ENCODE measurements around the gene PRSS58.

The PRSS58 gene, protein sequence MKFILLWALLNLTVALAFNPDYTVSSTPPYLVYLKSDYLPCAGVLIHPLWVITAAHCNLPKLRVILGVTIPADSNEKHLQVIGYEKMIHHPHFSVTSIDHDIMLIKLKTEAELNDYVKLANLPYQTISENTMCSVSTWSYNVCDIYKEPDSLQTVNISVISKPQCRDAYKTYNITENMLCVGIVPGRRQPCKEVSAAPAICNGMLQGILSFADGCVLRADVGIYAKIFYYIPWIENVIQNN

GRCh38 chr7:142257958-142258357 lies at the start of gene PRSS58:
Gene PRSS58, minus strand, starts transcription at chr7:142258058. Its CDS starts 351 bp downstream, at chr7:142257707.
- no peak for DNase-seq (ENCODE audit: low read depth)

DNA sequence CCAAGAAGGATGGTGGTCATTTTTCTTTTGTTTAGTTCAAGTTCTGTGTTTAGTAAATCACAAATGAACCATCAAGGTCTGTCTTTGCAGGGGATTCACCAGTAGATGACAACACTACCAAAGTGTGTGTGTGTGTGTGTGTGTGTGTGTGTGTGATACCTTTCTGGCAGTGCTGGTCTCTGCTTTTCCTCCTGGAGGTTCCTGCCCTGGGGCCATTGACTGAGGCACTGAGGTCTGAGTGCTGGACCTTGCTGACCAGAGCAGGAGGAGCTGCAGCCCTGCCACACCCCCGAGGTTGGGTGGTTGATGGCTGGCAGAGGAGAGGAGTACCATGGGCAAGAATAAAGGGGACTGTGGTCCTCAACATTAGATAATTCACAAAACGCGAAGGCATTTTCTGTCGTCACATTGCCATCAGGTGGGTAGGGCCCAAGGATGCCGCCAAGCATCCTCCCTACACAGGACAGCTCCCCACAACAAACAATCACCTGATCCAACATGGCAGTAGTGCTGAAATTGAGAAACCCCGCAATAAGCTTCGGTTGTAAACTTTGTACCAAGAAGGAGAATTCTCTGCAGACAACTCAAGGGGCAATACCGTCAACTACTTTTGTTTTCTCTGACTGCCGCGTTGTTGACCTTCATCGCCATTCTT lies 49.5 kb upstream of the PRSS58 start:
- no peak for DNase-seq (ENCODE audit: low read depth)

- DNase-seq (ENCODE audit: low read depth): no peak
These were observed 45.8 kb upstream of the PRSS58 start for GRCh38 chr7:142303650-142304049.

- DNase-seq (ENCODE audit: low read depth): no peak
These were observed 44.2 kb upstream of the PRSS58 start for GRCh38 chr7:142301923-142302550.

DNA sequence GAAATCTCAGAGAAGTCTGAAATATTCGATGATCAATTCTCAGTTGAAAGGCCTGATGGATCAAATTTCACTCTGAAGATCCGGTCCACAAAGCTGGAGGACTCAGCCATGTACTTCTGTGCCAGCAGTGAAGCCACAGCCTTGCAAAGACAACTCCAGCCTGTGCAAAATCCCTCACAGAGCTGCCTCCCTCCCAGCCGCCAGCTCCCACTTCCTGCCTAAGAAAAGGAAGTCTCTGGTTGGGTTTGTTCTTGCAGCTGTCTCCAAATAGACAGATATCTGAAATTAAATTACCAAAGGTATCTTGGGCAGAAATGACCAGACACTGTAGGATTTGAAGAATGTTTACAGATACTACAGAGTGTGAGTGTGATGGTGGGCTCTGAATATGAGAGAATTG lies 43.4 kb upstream of the PRSS58 start:
- no peak for DNase-seq (ENCODE audit: low read depth)

- no peak for DNase-seq (ENCODE audit: low read depth)
These were observed 42.8 kb upstream of the PRSS58 start for GRCh38 chr7:142300689-142301088.

- no peak for DNase-seq (ENCODE audit: low read depth)
These were observed 41.5 kb upstream of the PRSS58 start for GRCh38 chr7:142299237-142299781.

DNA sequence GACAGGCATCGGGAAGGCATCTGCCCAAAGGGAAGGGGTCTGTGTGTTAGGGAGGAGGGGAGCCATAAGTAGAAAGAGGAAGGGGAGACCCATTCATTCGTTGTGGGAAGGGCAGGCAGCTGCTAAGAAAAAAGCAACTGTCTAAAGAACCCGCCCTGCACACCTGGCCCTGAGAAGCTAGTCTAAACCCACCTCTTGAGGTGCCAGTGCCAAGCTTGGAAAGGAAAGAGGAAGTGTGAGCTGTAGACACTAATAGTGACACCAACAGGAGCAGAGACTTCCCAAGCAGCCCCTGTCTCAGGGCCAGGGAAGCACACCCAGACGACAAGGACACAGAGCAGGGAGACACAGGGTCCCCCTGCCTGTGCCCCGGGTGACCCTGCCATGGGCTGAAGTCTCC lies 40.8 kb upstream of the PRSS58 start:
- DNase-seq (ENCODE audit: low read depth): no peak

GRCh38 chr7:142298009-142298408 lies 40.2 kb upstream of the PRSS58 start:
- DNase-seq (ENCODE audit: low read depth): no peak

GRCh38 chr7:142280263-142280662 lies 22.4 kb upstream of the PRSS58 start:
- DNase-seq (ENCODE audit: low read depth): no peak

DNA sequence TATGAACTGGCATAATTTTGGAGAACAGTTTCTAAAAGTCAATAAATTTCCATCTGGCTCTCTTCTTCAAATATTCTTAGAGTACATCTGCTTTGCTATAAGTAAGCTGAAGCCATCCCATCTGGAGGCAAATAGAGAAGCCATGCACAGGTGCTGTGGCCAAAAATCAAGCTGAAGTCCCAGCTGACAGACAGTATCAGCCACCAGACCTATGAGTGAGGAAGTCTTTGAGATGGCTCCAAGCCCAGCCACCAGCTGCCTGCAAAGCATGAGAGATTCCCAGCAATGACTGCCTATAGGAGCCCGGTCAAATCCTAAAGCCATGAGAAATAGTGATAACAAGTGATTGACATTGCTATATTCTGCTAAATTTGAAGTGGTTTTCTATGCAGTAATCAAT lies 21.7 kb upstream of the PRSS58 start:
- no peak for DNase-seq (ENCODE audit: low read depth)

- DNase-seq (ENCODE audit: low read depth): no peak
These were observed 17.2 kb upstream of the PRSS58 start for GRCh38 chr7:142275028-142275427.

DNA sequence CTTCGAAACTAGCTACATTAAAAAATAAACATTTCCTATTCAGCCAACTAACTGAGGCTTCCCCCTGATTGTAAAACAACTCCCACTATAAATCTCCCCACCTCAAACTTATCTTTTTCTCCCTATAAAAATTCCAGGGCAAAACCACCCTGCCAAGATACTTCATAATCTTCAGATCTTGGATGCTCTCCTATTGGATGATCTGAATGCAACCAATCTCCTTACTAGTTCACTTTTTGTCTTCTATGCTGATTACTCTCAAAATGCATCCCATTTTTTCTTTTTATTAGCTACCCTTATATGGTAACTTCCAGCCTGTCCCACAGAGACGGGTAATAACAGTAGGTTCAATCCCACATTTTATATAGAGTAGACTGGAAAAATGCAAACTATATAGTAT lies 15.0 kb upstream of the PRSS58 start:
- DNase-seq (ENCODE audit: low read depth): no peak

DNA sequence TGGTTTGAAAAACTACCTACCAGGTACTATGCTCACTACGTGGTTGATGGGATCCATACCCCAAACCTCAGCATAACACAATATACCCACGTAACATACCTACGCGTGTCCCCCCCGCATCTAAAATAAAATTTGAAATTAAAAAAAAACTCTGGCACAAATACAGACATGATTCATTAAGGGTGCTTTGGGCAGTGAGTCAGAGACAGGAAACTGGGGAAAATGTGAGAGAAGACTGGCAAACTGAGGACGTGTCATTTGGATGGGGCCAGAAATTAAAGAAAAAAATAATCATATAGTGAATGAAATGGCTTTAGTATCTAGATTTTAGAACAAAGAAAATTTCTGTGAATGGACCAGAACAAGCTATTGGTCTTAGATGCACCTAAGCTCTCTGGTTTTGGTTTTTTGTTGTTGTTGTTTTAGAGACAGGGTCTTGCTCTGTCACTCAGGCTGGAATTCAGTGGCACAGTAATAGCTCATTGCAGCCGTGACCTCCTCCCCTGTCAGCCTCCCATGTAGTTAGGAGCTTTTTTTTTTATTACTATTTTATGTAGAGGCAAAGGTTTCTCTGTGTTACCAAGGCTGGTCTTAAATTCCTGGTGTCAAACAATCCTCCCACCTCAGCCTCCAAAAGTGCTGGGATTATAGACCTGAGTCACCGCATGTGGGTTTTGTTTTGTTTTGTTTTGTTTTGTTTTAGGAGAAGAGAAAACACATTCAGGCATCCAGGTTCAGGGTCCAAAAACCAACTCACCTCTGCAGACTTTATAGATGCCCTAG lies 5.9 kb upstream of the PRSS58 start:
- DNase-seq (ENCODE audit: low read depth): no peak

GRCh38 chr7:142250705-142251104 lies 7.2 kb downstream of the PRSS58 start:
- DNase-seq (ENCODE audit: low read depth): no peak

GRCh38 chr7:142249918-142250317 lies 7.9 kb downstream of the PRSS58 start:
- DNase-seq (ENCODE audit: low read depth): no peak

DNA sequence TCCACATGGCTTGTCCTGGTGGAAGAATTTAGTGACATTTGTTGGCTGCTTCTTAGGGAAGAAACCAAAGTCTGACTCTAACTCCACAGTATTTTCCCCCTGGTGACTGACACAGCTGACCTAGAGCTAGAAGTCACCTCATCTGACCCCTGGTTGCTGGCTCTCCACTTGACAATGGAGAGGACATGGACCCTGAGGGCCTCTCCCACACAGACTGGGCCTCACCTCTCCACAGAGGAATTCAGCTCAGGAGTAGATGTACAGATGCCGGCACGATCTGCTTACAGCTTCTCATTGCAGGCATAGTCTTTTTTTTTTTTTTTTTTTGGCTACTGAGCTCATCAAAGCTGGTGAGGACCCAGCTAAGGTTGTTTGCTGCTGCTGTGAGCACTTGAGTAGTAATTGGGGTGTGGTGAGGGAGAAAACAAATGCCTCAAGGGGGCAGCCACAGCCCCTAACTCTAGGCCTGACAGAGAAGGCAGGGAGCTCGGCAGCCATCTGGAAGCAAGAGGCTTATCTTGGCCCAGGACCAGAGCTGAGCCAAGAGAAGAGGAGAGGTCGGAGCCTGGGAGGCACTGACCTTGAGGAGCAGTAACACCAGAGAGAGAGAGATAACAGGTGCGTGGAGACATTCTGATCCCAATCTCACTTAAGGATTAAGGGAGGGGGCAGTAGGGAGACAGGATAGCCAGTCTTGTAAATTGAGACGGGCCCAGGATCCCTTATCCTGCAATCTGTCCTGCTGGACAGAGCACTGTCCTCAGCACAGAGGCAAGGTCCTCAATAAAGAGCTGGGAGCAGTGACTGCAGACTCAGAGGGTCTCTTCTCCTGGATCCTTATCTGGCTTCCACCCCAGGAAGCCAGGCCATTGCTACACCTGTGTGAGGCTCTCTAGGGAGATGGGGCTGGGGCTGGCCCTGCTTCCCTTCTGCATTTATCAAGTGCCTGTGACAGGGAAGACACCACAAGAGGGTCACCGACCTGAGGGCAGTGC lies 9.4 kb downstream of the PRSS58 start:
- no peak for DNase-seq (ENCODE audit: low read depth)

DNA sequence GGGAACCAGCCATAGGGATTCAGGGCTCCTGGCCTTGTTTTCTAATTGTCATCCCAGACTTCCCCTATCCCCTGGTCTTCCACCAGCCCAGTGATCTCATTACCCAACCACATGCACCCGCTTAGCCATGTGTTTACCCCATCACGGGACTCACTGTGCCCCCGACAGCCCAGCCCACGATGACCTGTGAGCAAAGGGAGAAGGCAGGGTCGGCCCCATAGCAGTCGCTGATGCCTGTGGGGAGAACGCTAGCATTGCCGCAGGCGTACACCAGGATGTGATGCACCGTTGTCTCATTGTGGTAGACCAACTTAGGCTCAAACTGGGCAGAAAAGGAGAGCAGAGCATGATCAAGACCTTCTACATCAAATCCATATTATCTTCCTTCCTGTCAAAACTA lies 14.0 kb downstream of the PRSS58 start:
- no peak for DNase-seq (ENCODE audit: low read depth)

- no peak for DNase-seq (ENCODE audit: low read depth)
These were observed 17.3 kb downstream of the PRSS58 start for GRCh38 chr7:142240546-142240945.

DNA sequence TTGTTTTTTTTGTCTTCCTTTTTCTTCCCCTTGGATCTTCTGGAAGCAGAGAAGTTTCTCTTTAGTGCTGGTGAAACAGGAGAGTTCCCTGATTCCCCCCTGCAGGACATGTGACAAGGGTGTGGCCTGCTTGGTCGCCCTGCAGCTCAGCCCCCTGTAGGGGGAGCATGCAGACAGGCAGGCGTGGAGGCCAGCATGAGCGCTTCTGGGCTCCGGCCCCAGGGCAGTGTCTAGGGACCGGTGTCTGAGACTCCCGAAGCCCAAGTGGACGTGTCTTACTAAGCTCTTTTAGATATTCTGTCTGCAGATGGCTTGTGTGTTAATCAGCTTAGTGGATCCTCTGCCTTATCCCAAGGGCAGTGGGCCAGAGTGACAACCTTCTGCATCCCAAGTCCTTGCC lies 26.1 kb downstream of the PRSS58 start:
- DNase-seq (ENCODE audit: low read depth): no peak

DNA sequence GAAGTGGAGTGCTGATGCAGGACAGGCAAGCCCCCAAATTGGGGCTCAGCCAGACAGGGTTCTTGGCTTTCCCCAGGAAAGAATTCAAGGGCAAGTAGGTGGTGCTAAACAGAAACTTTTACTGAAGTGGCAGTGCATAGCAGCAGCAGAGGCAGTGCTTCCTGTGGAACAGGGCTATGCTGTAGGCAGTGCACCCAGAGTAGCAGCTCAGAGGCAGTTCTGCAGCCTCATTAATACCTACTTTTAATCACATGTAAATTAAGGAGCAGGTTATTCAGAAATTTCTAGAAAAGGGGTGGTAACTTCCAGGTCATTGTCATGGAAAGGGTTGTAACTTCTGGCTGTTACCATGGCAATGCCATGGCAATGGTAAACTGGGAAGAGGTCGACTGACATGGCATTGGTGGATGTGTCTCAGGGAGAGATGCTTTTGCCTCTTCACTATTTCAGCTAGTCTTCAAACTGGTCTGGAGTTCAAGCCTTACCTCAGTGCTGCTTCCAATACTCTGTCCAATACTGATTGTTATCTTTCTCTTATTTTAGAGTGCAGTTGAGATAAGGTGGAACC lies 29.2 kb downstream of the PRSS58 start:
- no peak for DNase-seq (ENCODE audit: low read depth)

Measured in activated gamma-delta T cell treated with anti-CD3 and anti-CD28 coated beads, Interleukin-2, amount 50 U/mL, for 16 hours (primary cell).